Measurements from ENCODE around the gene MEF2C. TPM values are rescaled to one million over a fixed set of nuclear protein-coding genes. Genes with fewer than 3 reads are reported as not detected.

Gene MEF2C
- total RNA-seq, 1 donor from 2014 or later, result 54.2 TPM

DNA sequence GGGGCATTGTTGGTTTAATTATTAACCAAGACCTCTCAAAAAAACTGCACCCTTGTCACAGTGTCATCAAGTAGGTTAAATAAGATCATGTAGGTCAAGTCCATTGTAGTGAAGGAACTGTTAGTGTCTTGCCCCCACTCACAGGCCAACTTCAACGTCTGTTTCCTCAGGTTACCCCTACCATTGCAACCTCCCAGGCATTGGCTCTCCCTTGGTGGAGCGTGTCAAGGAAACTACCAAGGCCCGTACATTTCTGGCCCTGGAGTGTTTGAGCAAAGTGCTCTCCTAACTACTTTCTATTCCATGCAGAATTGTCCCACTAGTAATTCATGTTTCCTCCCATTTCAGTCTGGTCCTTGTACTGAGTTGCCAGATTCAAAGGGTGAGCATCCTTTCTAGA, 167.5 kb downstream of the MEF2C start:
- Histone ChIP-seq H3K9me3 (replicated peaks) (no peaks in the 10 kb centered on the region), H3K4me1 (peaks cover 10% of the 10 kb centered on the region), H3K36me3 (peaks cover 18% of the 10 kb centered on the region), H3K4me3 (no peak overlapping the region), H3K27ac (replicated peaks) (no peak overlapping the region), H3K27me3 (ENCODE audit: low read depth) (no peaks in the 10 kb centered on the region)
- intact Hi-C loops (cut with micrococcal nuclease), result no loop called here
- no peak for DNase-seq
- TF ChIP-seq, protein P1, sequence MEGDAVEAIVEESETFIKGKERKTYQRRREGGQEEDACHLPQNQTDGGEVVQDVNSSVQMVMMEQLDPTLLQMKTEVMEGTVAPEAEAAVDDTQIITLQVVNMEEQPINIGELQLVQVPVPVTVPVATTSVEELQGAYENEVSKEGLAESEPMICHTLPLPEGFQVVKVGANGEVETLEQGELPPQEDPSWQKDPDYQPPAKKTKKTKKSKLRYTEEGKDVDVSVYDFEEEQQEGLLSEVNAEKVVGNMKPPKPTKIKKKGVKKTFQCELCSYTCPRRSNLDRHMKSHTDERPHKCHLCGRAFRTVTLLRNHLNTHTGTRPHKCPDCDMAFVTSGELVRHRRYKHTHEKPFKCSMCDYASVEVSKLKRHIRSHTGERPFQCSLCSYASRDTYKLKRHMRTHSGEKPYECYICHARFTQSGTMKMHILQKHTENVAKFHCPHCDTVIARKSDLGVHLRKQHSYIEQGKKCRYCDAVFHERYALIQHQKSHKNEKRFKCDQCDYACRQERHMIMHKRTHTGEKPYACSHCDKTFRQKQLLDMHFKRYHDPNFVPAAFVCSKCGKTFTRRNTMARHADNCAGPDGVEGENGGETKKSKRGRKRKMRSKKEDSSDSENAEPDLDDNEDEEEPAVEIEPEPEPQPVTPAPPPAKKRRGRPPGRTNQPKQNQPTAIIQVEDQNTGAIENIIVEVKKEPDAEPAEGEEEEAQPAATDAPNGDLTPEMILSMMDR (IDR thresholded peaks at IDR 0.05; ENCODE audit: borderline replicate concordance), result no peak

DNA sequence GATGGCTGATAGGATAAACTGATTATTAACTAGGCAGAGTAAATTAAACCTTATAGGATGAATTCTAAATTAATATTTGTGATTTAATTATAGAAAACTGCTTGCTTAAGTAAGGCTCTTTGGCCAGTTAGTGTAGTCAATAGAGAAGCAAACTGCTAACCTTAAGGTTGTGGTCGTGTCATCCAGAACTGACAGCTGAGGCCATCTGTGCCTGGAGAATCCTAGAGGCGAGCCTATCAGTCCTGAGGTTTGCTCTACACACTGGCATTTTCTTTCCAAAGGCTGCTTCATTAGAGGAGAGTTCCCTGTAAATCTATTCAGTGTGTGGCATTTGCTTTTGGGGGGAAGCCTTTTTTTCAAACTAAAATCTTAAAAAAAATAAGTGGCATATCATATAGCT, 169.2 kb downstream of the MEF2C start:
- no peaks in the 10 kb centered on the region for H3K4me1 ChIP-seq
- intact Hi-C loops (cut with micrococcal nuclease), result no loop called here
- no peak overlapping the region for H3K27ac ChIP-seq (replicated peaks)
- DNase-seq, result no peak
- peaks cover 9% of the 10 kb centered on the region for H3K36me3 ChIP-seq
- TF ChIP-seq, protein P1 (IDR thresholded peaks at IDR 0.05; ENCODE audit: borderline replicate concordance), result no peak
- no peaks in the 10 kb centered on the region for H3K27me3 ChIP-seq (ENCODE audit: low read depth)
- no peak overlapping the region for H3K4me3 ChIP-seq
- H3K9me3 ChIP-seq (replicated peaks), result no peaks in the 10 kb centered on the region

DNA sequence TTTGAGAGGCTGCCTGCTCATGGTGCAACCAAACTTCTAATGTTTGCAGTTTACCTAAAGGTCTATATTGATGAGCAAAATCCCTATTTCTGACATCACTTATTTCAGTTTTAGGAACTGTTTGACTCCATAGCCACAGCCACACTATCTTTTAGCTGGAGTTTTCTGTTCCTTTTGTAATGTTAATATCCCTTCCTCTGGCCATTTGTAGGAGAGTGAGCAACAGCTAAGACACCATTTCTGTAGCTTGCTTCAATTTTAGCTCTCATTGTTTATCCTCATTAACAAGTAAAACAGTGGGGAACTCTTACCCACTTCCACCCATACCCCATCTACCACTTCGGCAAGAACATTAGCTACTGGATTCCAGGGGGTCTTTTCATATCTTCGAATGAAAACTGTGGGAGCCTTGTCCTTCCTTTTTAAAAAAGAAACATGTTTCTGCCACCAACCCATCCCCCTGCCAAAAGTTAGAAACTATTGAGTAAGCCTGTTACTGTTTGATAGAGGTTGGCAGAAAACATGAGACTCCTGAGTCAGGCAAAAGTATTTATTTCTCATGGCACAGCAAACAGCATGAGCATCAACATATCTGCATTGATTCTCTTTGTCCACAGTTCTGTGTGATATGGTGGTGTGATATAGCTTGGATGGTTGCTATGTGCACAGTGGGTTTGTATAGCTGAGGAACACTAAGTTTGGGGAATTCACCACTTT, 174.1 kb downstream of the MEF2C start:
- no peak for DNase-seq
- TF ChIP-seq, protein P1 (IDR thresholded peaks at IDR 0.05; ENCODE audit: borderline replicate concordance), result no peak
- no peaks in the 10 kb centered on the region for H3K4me1 ChIP-seq
- intact Hi-C loops (cut with micrococcal nuclease), result no loop called here
- H3K27ac ChIP-seq (replicated peaks), result no peak overlapping the region
- no peak overlapping the region for H3K4me3 ChIP-seq
- H3K9me3 ChIP-seq (replicated peaks), result no peaks in the 10 kb centered on the region
- peaks cover 7% of the 10 kb centered on the region for H3K27me3 ChIP-seq (ENCODE audit: low read depth)
- no peaks in the 10 kb centered on the region for H3K36me3 ChIP-seq

DNA sequence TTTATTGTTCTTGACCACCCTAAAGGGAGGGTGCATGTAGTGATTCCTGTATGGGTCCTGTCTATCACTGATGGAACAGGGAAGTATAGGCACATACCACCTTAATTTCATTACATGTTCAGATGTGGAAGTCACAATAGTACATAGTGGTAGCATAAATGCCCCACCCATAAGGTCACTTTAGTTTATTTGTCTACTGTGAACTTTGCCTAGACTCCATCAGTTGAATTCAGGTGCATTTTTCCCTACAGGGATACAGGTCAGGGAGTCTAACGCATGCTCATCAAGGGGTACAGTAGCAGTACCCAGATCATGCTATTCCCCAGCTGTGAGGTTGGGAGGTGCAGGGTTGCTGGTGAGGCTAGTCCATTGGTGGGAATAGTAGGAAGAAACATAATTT, 175.0 kb downstream of the MEF2C start:
- Histone ChIP-seq H3K9me3 (replicated peaks) (no peaks in the 10 kb centered on the region), H3K36me3 (no peaks in the 10 kb centered on the region), H3K4me3 (no peak overlapping the region), H3K27me3 (ENCODE audit: low read depth) (peaks cover 7% of the 10 kb centered on the region), H3K27ac (replicated peaks) (no peak overlapping the region), H3K4me1 (no peaks in the 10 kb centered on the region)
- intact Hi-C loops (cut with micrococcal nuclease), result no loop called here
- DNase-seq, result no peak
- TF ChIP-seq, protein P1 (IDR thresholded peaks at IDR 0.05; ENCODE audit: borderline replicate concordance), result no peak

DNA sequence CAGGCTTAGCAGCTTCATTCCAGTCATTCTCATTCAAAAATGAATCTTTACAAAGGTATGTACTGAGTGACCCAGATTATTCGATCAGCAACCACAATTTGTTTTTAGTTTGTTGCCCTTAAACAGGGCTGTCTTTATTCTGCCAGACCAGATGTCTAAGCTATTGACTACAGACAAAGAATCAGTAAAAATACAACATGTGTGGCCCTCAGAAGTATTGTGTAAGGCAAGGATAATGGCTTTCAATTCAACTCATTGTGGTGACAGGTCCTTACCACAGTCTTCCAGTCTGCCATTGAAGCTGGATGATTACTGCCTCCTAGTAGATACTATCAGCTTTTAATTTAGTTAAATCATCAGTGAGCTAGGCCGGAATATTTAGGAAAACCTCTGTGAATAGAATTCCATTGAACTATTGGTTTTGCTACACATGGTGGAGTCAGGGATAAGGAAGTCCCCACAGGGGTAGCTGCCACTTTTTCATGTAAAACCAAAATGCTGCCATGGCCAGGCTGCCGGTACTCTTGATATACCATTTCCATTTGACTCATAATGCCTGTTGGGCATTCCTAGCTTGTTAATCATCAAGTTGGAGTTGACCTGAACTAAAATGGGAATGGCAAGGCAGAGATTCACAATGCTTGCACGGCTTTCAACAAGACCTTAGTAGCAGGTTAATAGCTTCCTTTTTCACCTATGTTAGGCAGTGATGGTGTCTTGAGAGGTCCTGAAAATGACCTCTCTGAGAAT, 175.6 kb downstream of the MEF2C start:
- intact Hi-C loops (cut with micrococcal nuclease), result no loop called here
- H3K4me3 ChIP-seq, result no peak overlapping the region
- no peak for DNase-seq
- H3K36me3 ChIP-seq, result no peaks in the 10 kb centered on the region
- TF ChIP-seq, protein P1 (IDR thresholded peaks at IDR 0.05; ENCODE audit: borderline replicate concordance), result no peak
- H3K27ac ChIP-seq (replicated peaks), result no peak overlapping the region
- peaks cover 9% of the 10 kb centered on the region for H3K27me3 ChIP-seq (ENCODE audit: low read depth)
- no peaks in the 10 kb centered on the region for H3K9me3 ChIP-seq (replicated peaks)
- no peaks in the 10 kb centered on the region for H3K4me1 ChIP-seq
